ENCODE data around the gene MLPH.

Gene MLPH

GRCh38 chr2:237553948-237554347, 66.9 kb downstream of the MLPH start:
- TF ChIP-seq GATA2 (IDR thresholded peaks at IDR 0.05; ENCODE audit: low read depth, low read length) (no peak), GATA3 (IDR thresholded peaks at IDR 0.05; ENCODE audit: low read depth, low read length) (no peak)

- TF ChIP-seq GATA2 (IDR thresholded peaks at IDR 0.05; ENCODE audit: low read depth, low read length) (no peak), GATA3 (IDR thresholded peaks at IDR 0.05; ENCODE audit: low read depth, low read length) (no peak)
Measured at GRCh38 chr2:237555560-237555959, 68.5 kb downstream of the MLPH start.

- no peak for TF ChIP-seq GATA2 (IDR thresholded peaks at IDR 0.05; ENCODE audit: low read depth, low read length)
- TF ChIP-seq GATA3 (IDR thresholded peaks at IDR 0.05; ENCODE audit: low read depth, low read length) = no peak
Measured at GRCh38 chr2:237556773-237557632, 70.0 kb downstream of the MLPH start.

GRCh38 chr2:237557633-237558015, 70.6 kb downstream of the MLPH start:
- TF ChIP-seq GATA2 (IDR thresholded peaks at IDR 0.05; ENCODE audit: low read depth, low read length) (no peak), GATA3 (IDR thresholded peaks at IDR 0.05; ENCODE audit: low read depth, low read length) (no peak)

GRCh38 chr2:237558961-237559641, 72.0 kb downstream of the MLPH start:
- TF ChIP-seq GATA3 (IDR thresholded peaks at IDR 0.05; ENCODE audit: low read depth, low read length) (no peak), GATA2 (IDR thresholded peaks at IDR 0.05; ENCODE audit: low read depth, low read length) (no peak)

GRCh38 chr2:237561221-237561620, 74.2 kb downstream of the MLPH start:
- TF ChIP-seq GATA3 (IDR thresholded peaks at IDR 0.05; ENCODE audit: low read depth, low read length) (no peak), GATA2 (IDR thresholded peaks at IDR 0.05; ENCODE audit: low read depth, low read length) (no peak)

GRCh38 chr2:237563816-237564215, 76.8 kb downstream of the MLPH start:
- no peak for TF ChIP-seq GATA2 (IDR thresholded peaks at IDR 0.05; ENCODE audit: low read depth, low read length)
- TF ChIP-seq GATA3 (IDR thresholded peaks at IDR 0.05; ENCODE audit: low read depth, low read length) = no peak

GRCh38 chr2:237564526-237565131, 77.6 kb downstream of the MLPH start:
- TF ChIP-seq GATA3 (IDR thresholded peaks at IDR 0.05; ENCODE audit: low read depth, low read length) = no peak
- TF ChIP-seq GATA2 (IDR thresholded peaks at IDR 0.05; ENCODE audit: low read depth, low read length) = no peak

- TF ChIP-seq GATA3 (IDR thresholded peaks at IDR 0.05; ENCODE audit: low read depth, low read length) = no peak
- no peak for TF ChIP-seq GATA2 (IDR thresholded peaks at IDR 0.05; ENCODE audit: low read depth, low read length)
Measured at GRCh38 chr2:237565974-237566373, 78.9 kb downstream of the MLPH start.

- TF ChIP-seq GATA3 (IDR thresholded peaks at IDR 0.05; ENCODE audit: low read depth, low read length) = no peak
Measured at GRCh38 chr2:237566401-237567235, 79.6 kb downstream of the MLPH start, which contains the start of gene PRLH. Gene PRLH (plus strand): TSS chr2:237566574. CDS start chr2:237566574, 0 bp downstream.

- TF ChIP-seq GATA2 (IDR thresholded peaks at IDR 0.05; ENCODE audit: low read depth, low read length) = no peak
- no peak for TF ChIP-seq GATA3 (IDR thresholded peaks at IDR 0.05; ENCODE audit: low read depth, low read length)
Measured at GRCh38 chr2:237567276-237568029, 80.4 kb downstream of the MLPH start.

GRCh38 chr2:237568121-237568660, 81.1 kb downstream of the MLPH start:
- TF ChIP-seq GATA3 (IDR thresholded peaks at IDR 0.05; ENCODE audit: low read depth, low read length) (no peak), GATA2 (IDR thresholded peaks at IDR 0.05; ENCODE audit: low read depth, low read length) (no peak)

- no peak for TF ChIP-seq GATA3 (IDR thresholded peaks at IDR 0.05; ENCODE audit: low read depth, low read length)
- no peak for TF ChIP-seq GATA2 (IDR thresholded peaks at IDR 0.05; ENCODE audit: low read depth, low read length)
Measured at GRCh38 chr2:237569041-237569440, 82.0 kb downstream of the MLPH start.
